ENCODE measurements around the gene GATAD1. TPM values are rescaled to one million over a fixed set of nuclear protein-coding genes. Genes with fewer than 3 reads are reported as not detected.

Gene GATAD1
- total RNA-seq, 1 donor from 2014 or later = 23.1 TPM

DNA sequence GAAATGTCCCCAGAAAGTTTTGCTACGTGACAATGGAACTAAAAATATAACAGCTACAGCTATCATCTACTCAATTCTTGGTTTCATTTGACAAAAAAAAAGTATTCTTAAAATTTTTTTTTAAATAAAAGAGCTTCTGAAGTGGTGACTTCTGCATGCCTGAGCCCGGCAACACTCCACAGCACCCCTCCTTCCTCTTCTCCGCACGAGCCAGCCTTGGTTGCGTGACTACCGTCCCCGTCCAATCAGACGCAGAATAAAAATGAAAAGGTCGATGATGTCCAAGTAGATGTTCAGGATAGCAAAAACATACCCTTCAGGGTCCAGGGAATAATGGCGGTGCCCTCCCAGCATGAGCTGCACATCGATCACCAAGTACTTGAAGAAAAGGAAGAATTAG lies 34.5 kb upstream of the GATAD1 start:
- H3K27me3 ChIP-seq (ENCODE audit: insufficient read depth, low read length) = no peaks in the 10 kb centered on the region
- FAIRE-seq (no peak), DNase-seq (ENCODE audit: low read depth) (no peak)
- Mint-ChIP-seq H3K36me3 (ENCODE audit: low read depth, unreplicated experiment) (no peaks in the 10 kb centered on the region), H3K4me3 (ENCODE audit: unreplicated experiment) (no peak overlapping the region), H3K27ac (ENCODE audit: unreplicated experiment) (no peak overlapping the region), H3K27me3 (ENCODE audit: low read depth, unreplicated experiment) (peaks cover 9% of the 10 kb centered on the region), H3K4me1 (ENCODE audit: low read depth, unreplicated experiment) (no peaks in the 10 kb centered on the region), H3K9me3 (ENCODE audit: unreplicated experiment) (no peaks in the 10 kb centered on the region)
- H3K4me3 ChIP-seq (ENCODE audit: insufficient read depth, low read depth, low read length) = no peak overlapping the region
- H3K27ac ChIP-seq (ENCODE audit: low read depth, low read length) = no peak overlapping the region
- no peaks in the 10 kb centered on the region for H3K4me1 ChIP-seq (ENCODE audit: insufficient read depth, low read length)
- no peak overlapping the region for H3K9ac ChIP-seq (ENCODE audit: low read length)
- no peak for TF ChIP-seq EZH2 (IDR thresholded peaks at IDR 0.05; ENCODE audit: insufficient read depth, low read length)
- no peaks in the 10 kb centered on the region for H4K20me1 ChIP-seq (ENCODE audit: insufficient read depth, low read length)
- H3K79me2 ChIP-seq (ENCODE audit: insufficient read depth, low read length) = no peaks in the 10 kb centered on the region
- H3K4me2 ChIP-seq (ENCODE audit: low read length) = no peak overlapping the region
- H2AFZ ChIP-seq (ENCODE audit: low read depth, low read length) = no peak overlapping the region
- H3K9me3 ChIP-seq (ENCODE audit: insufficient read depth, low read depth, low read length) = no peaks in the 10 kb centered on the region
- no peaks in the 10 kb centered on the region for H3K36me3 ChIP-seq (ENCODE audit: insufficient read depth, low read length)

DNA sequence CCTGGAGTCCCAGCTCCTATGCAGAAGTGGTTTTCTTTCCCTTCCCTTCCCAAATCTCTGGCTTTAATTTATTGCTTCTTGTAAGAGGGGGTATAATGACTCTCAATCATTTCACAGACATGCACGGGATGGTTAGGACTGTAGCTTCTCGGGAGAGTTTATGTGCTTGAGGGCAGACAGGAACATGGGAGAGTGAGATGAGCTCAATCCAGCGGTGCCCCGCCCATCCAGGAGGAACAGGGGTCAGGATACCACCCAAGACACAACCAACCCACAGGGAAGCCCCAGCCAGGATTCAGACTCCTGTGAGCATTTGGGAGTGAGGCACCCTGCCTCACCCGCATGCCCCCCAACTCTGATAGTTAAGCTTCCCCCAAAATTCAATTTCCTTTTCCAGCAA lies 33.7 kb upstream of the GATAD1 start:
- Histone ChIP-seq H3K9ac (ENCODE audit: low read length) (no peak overlapping the region), H4K20me1 (ENCODE audit: insufficient read depth, low read length) (no peaks in the 10 kb centered on the region), H3K4me3 (ENCODE audit: insufficient read depth, low read depth, low read length) (no peak overlapping the region), H3K27me3 (ENCODE audit: insufficient read depth, low read length) (no peaks in the 10 kb centered on the region), H3K4me2 (ENCODE audit: low read length) (no peak overlapping the region), H3K9me3 (ENCODE audit: insufficient read depth, low read depth, low read length) (no peaks in the 10 kb centered on the region), H3K79me2 (ENCODE audit: insufficient read depth, low read length) (no peaks in the 10 kb centered on the region), H3K27ac (ENCODE audit: low read depth, low read length) (no peak overlapping the region), H2AFZ (ENCODE audit: low read depth, low read length) (no peak overlapping the region), H3K36me3 (ENCODE audit: insufficient read depth, low read length) (no peaks in the 10 kb centered on the region), H3K4me1 (ENCODE audit: insufficient read depth, low read length) (no peaks in the 10 kb centered on the region)
- no peak for DNase-seq (ENCODE audit: low read depth)
- TF ChIP-seq, protein P1, sequence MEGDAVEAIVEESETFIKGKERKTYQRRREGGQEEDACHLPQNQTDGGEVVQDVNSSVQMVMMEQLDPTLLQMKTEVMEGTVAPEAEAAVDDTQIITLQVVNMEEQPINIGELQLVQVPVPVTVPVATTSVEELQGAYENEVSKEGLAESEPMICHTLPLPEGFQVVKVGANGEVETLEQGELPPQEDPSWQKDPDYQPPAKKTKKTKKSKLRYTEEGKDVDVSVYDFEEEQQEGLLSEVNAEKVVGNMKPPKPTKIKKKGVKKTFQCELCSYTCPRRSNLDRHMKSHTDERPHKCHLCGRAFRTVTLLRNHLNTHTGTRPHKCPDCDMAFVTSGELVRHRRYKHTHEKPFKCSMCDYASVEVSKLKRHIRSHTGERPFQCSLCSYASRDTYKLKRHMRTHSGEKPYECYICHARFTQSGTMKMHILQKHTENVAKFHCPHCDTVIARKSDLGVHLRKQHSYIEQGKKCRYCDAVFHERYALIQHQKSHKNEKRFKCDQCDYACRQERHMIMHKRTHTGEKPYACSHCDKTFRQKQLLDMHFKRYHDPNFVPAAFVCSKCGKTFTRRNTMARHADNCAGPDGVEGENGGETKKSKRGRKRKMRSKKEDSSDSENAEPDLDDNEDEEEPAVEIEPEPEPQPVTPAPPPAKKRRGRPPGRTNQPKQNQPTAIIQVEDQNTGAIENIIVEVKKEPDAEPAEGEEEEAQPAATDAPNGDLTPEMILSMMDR (IDR thresholded peaks at IDR 0.05; ENCODE audit: insufficient read depth, low read depth, low read length) = no peak
- no peak for TF ChIP-seq EZH2 (IDR thresholded peaks at IDR 0.05; ENCODE audit: insufficient read depth, low read length)
- no peaks in the 10 kb centered on the region for H3K9me3 Mint-ChIP-seq (ENCODE audit: unreplicated experiment)
- H3K27ac Mint-ChIP-seq (ENCODE audit: unreplicated experiment) = no peak overlapping the region
- H3K27me3 Mint-ChIP-seq (ENCODE audit: low read depth, unreplicated experiment) = peaks cover 9% of the 10 kb centered on the region
- no peak for FAIRE-seq
- no peaks in the 10 kb centered on the region for H3K36me3 Mint-ChIP-seq (ENCODE audit: low read depth, unreplicated experiment)
- H3K4me3 Mint-ChIP-seq (ENCODE audit: unreplicated experiment) = no peak overlapping the region
- H3K4me1 Mint-ChIP-seq (ENCODE audit: low read depth, unreplicated experiment) = no peaks in the 10 kb centered on the region

DNA sequence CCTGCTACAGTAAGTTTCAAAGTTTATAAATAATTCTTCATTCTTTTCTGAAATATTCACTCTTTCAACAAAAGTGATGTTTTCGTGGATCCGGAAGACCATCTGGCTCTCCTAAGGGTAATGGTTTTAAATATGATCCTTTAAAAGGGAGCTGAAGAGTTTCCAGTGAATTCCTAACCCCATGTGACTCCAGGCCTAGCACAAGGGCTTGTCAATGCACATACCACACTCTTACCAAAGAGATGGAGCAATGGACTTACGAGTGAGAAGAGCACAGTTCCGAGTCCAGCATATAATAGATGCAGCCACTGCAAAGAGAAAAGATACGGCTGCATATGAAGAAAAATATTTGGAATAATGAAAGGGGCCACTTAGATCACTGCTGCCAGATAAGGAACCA lies 32.1 kb upstream of the GATAD1 start:
- Histone ChIP-seq H3K27me3 (ENCODE audit: insufficient read depth, low read length) (no peaks in the 10 kb centered on the region), H4K20me1 (ENCODE audit: insufficient read depth, low read length) (no peaks in the 10 kb centered on the region), H3K9ac (ENCODE audit: low read length) (no peak overlapping the region), H3K4me1 (ENCODE audit: insufficient read depth, low read length) (no peaks in the 10 kb centered on the region), H3K79me2 (ENCODE audit: insufficient read depth, low read length) (no peaks in the 10 kb centered on the region), H3K36me3 (ENCODE audit: insufficient read depth, low read length) (no peaks in the 10 kb centered on the region), H3K27ac (ENCODE audit: low read depth, low read length) (no peak overlapping the region), H3K4me2 (ENCODE audit: low read length) (no peak overlapping the region), H3K4me3 (ENCODE audit: insufficient read depth, low read depth, low read length) (no peak overlapping the region), H2AFZ (ENCODE audit: low read depth, low read length) (no peak overlapping the region), H3K9me3 (ENCODE audit: insufficient read depth, low read depth, low read length) (no peaks in the 10 kb centered on the region)
- FAIRE-seq = no peak
- no peak overlapping the region for H3K27ac Mint-ChIP-seq (ENCODE audit: unreplicated experiment)
- H3K4me1 Mint-ChIP-seq (ENCODE audit: low read depth, unreplicated experiment) = no peaks in the 10 kb centered on the region
- DNase-seq (ENCODE audit: low read depth) = no peak
- peaks cover 9% of the 10 kb centered on the region for H3K27me3 Mint-ChIP-seq (ENCODE audit: low read depth, unreplicated experiment)
- no peaks in the 10 kb centered on the region for H3K36me3 Mint-ChIP-seq (ENCODE audit: low read depth, unreplicated experiment)
- no peaks in the 10 kb centered on the region for H3K9me3 Mint-ChIP-seq (ENCODE audit: unreplicated experiment)
- no peak overlapping the region for H3K4me3 Mint-ChIP-seq (ENCODE audit: unreplicated experiment)
- TF ChIP-seq EZH2 (IDR thresholded peaks at IDR 0.05; ENCODE audit: insufficient read depth, low read length) = no peak
- TF ChIP-seq, protein P1 (IDR thresholded peaks at IDR 0.05; ENCODE audit: insufficient read depth, low read depth, low read length) = no peak
